Brain microvascular endothelial cell (primary cell): ENCODE measurements around the gene VPS41.

ENCODE experiments used
- DNase-seq: peaks from one replicate; pipeline ENCODE4 v3.0.0-alpha.2; 2020
- H3K27ac ChIP-seq: fragments of 250-450 bp; sonication (Bioruptor Pico); 2 replicates; pipeline ENCODE4 v1.5.1; 2020; ENCODE audit warnings: mild to moderate bottlenecking, moderate library complexity
- H3K27me3 ChIP-seq: fragments of 250-450 bp; sonication (Bioruptor Pico); replicated peaks from 2 replicates; pipeline ENCODE4 v1.5.1; 2020; ENCODE audit warnings: mild to moderate bottlenecking
- H3K36me3 ChIP-seq: fragments of 250-450 bp; sonication (Bioruptor Pico); replicated peaks from 2 replicates; pipeline ENCODE4 v1.5.1; 2020; ENCODE audit warnings: mild to moderate bottlenecking
- H3K4me3 ChIP-seq: 2 replicates; pipeline ENCODE4 v1.5.1; 2011; ENCODE audit warnings: low read depth, mild to moderate bottlenecking, control low read depth, low read length, moderate library complexity
- CTCF ChIP-seq: IDR thresholded peaks from 2 replicates; pipeline ENCODE4 v1.5.1; 2011; ENCODE audit warnings: low read depth, mild to moderate bottlenecking, moderate library complexity, low read length, control low read depth, inconsistent platforms; ENCODE audit errors: missing control alignments
- in situ Hi-C: cut with HindIII; loops from 2 replicates; pipeline ENCODE4 v1.10.0; 2017; ENCODE audit warnings: low sequenced_read_pairs, low pct_ligation_motif_present

VPS41 gene

GRCh38 chr7:38878694-38879457 lies 30.1 kb downstream of the VPS41 start:
- in situ Hi-C loops: no loop called here

GRCh38 chr7:38873433-38873832 lies 35.6 kb downstream of the VPS41 start:
- H3K27ac ChIP-seq: no peak overlapping the region
- in situ Hi-C loops: no loop called here
- no peak for DNase-seq

More at GRCh38 chr7:38878694-38879457, 30.1 kb downstream of the VPS41 start:
- Histone ChIP-seq H3K27me3 (no peaks in the 10 kb centered on the region), H3K4me3 (no peak overlapping the region), H3K27ac (no peak overlapping the region), H3K36me3 (no peaks in the 10 kb centered on the region)
- no peak for TF ChIP-seq CTCF
- no peak for DNase-seq

GRCh38 chr7:38872202-38872601 lies 36.8 kb downstream of the VPS41 start:
- no peak for TF ChIP-seq CTCF
- in situ Hi-C loops: no loop called here
- no peak for DNase-seq

More at GRCh38 chr7:38873433-38873832, 35.6 kb downstream of the VPS41 start:
- Histone ChIP-seq H3K27me3 (no peaks in the 10 kb centered on the region), H3K36me3 (no peaks in the 10 kb centered on the region), H3K4me3 (no peak overlapping the region)
- no peak for TF ChIP-seq CTCF

GRCh38 chr7:38870147-38870546 lies 38.8 kb downstream of the VPS41 start:
- Histone ChIP-seq H3K27me3 (no peaks in the 10 kb centered on the region), H3K4me3 (no peak overlapping the region), H3K36me3 (peaks cover 4% of the 10 kb centered on the region), H3K27ac (no peak overlapping the region)
- in situ Hi-C loops: no loop called here
- DNase-seq: no peak
- TF ChIP-seq CTCF: no peak

More at GRCh38 chr7:38872202-38872601, 36.8 kb downstream of the VPS41 start:
- no peaks in the 10 kb centered on the region for H3K27me3 ChIP-seq
- H3K4me3 ChIP-seq: no peak overlapping the region
- peaks cover 4% of the 10 kb centered on the region for H3K36me3 ChIP-seq
- H3K27ac ChIP-seq: no peak overlapping the region

GRCh38 chr7:38863601-38864291 lies 45.2 kb downstream of the VPS41 start:
- no peaks in the 10 kb centered on the region for H3K27me3 ChIP-seq
- TF ChIP-seq CTCF: no peak
- in situ Hi-C loops: no loop called here
- peaks cover 8% of the 10 kb centered on the region for H3K36me3 ChIP-seq
- H3K27ac ChIP-seq: no peak overlapping the region
- DNase-seq: no peak
- no peak overlapping the region for H3K4me3 ChIP-seq

GRCh38 chr7:38862666-38863065 lies 46.3 kb downstream of the VPS41 start:
- TF ChIP-seq CTCF: no peak
- DNase-seq: no peak
- Histone ChIP-seq H3K27ac (no peak overlapping the region), H3K4me3 (no peak overlapping the region), H3K36me3 (peaks cover 3% of the 10 kb centered on the region), H3K27me3 (no peaks in the 10 kb centered on the region)
- in situ Hi-C loops: no loop called here
